DOHH2 (cell line): ENCODE results near the gene MZB1.

Source experiments
- H3F3A ChIP-seq: fragments of 200-600 bp; sonication (generic), shearing (Covaris generic); 2 replicates; pipeline ENCODE4 v1.6.0; 2016; ENCODE audit warnings: antibody characterized with exemption, mild to moderate bottlenecking; ENCODE audit not compliant: control insufficient read depth, insufficient read depth
- H3K27ac ChIP-seq: fragments of 200-600 bp; sonication (generic); 2 replicates; pipeline ENCODE4 v1.5.1; 2014; ENCODE audit warnings: low read depth, mild to moderate bottlenecking, low read length, moderate library complexity
- H3K27me3 ChIP-seq: fragments of 200-600 bp; sonication (generic); 2 replicates; pipeline ENCODE4 v1.6.1; 2014; ENCODE audit warnings: mild to moderate bottlenecking, low read length, mixed read lengths; ENCODE audit not compliant: control insufficient read depth
- H3K36me3 ChIP-seq: fragments of 200-600 bp; sonication (generic); 2 replicates; pipeline ENCODE4 v1.6.1; 2014; ENCODE audit warnings: mild to moderate bottlenecking, low read length, moderate library complexity, mixed read lengths; ENCODE audit not compliant: control insufficient read depth
- H3K4me1 ChIP-seq: fragments of 200-600 bp; sonication (generic); 2 replicates; pipeline ENCODE4 v1.6.1; 2014; ENCODE audit warnings: mild to moderate bottlenecking, low read length, mixed read lengths; ENCODE audit not compliant: control insufficient read depth
- H3K4me2 ChIP-seq: fragments of 200-600 bp; sonication (generic); 2 replicates; pipeline ENCODE4 v1.6.0; 2014; ENCODE audit warnings: mild to moderate bottlenecking, low read length, moderate library complexity
- H3K4me3 ChIP-seq: fragments of 200-600 bp; sonication (generic); 2 replicates; pipeline ENCODE4 v1.5.1; 2014; ENCODE audit warnings: mild to moderate bottlenecking, low read length, mixed read lengths
- H3K79me2 ChIP-seq: fragments of 200-600 bp; sonication (generic); 2 replicates; pipeline ENCODE4 v1.6.1; 2014; ENCODE audit warnings: mild to moderate bottlenecking, low read length, mixed read lengths; ENCODE audit not compliant: control insufficient read depth
- H3K9me2 ChIP-seq: fragments of 200-600 bp; sonication (generic); replicated peaks from 2 replicates; pipeline ENCODE4 v1.6.1; 2014; ENCODE audit warnings: mild to moderate bottlenecking, low read length, mixed read lengths; ENCODE audit not compliant: control insufficient read depth
- H3K9me3 ChIP-seq: fragments of 200-600 bp; sonication (generic); 2 replicates; pipeline ENCODE4 v1.6.1; 2014; ENCODE audit warnings: antibody characterized with exemption, low read length, mixed read lengths; ENCODE audit not compliant: control insufficient read depth, insufficient read depth
- H4K20me1 ChIP-seq: fragments of 200-600 bp; sonication (generic); 2 replicates; pipeline ENCODE4 v1.6.0; 2014; ENCODE audit warnings: low read depth, mild to moderate bottlenecking, antibody characterized with exemption, low read length, moderate library complexity; ENCODE audit not compliant: control insufficient read depth, insufficient read depth
- CTCF ChIP-seq: fragments of 200-600 bp; sonication (generic); IDR thresholded peaks from one replicate; pipeline ENCODE4 v1.5.1; 2014; ENCODE audit warnings: antibody characterized with exemption, mild to moderate bottlenecking, low read depth, low read length; ENCODE audit not compliant: poor library complexity, severe bottlenecking
- EZH2phosphoT487 ChIP-seq: fragments of 200-600 bp; sonication (generic); IDR thresholded peaks from 2 replicates; pipeline ENCODE4 v1.6.1; 2017; ENCODE audit warnings: borderline replicate concordance, mild to moderate bottlenecking, antibody characterized with exemption, low read length, moderate library complexity, mixed read lengths

Gene MZB1

DNA sequence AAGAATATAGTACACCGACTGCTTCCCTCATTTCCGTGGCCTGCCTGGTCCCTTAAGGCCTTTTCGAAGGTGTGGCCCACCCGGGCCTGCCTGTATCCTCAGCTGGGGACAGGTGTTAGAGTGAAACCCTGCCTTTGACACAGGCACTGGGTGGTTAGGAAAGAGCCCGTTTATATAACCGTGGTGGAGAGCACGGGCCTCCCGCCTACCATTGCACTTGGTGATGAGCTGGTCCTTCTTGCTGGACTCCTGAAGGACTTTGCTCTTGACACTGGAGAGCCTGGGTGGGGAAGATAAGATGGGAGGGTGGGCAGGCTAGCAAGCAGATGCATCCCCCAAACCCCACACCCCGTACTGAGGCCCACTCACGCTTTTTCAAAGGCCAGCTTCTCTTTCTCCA is 11.8 kb upstream of the MZB1 start:
- Histone ChIP-seq H3F3A (peaks cover 10% of the 10 kb centered on the region), H3K4me1 (peaks cover 32% of the 10 kb centered on the region), H3K79me2 (no peaks in the 10 kb centered on the region), H3K9me3 (no peaks in the 10 kb centered on the region), H3K4me2 (no peak overlapping the region), H3K9me2 (no peaks in the 10 kb centered on the region), H3K4me3 (no peak overlapping the region), H3K27me3 (no peaks in the 10 kb centered on the region), H3K36me3 (peaks cover 5% of the 10 kb centered on the region), H4K20me1 (no peaks in the 10 kb centered on the region), H3K27ac (no peak overlapping the region)
- no peak for TF ChIP-seq EZH2phosphoT487
- TF ChIP-seq CTCF, result no peak

GRCh38 chr5:139399501-139400121 is 9.9 kb upstream of the MZB1 start:
- TF ChIP-seq CTCF (no peak), EZH2phosphoT487 (no peak)
- Histone ChIP-seq H3K27me3 (no peaks in the 10 kb centered on the region), H3K36me3 (peaks cover 24% of the 10 kb centered on the region), H4K20me1 (no peaks in the 10 kb centered on the region), H3K4me1 (peaks cover 45% of the 10 kb centered on the region), H3K9me3 (no peaks in the 10 kb centered on the region), H3K4me2 (no peak overlapping the region), H3K4me3 (no peak overlapping the region), H3K27ac (no peak overlapping the region), H3K79me2 (peaks cover 17% of the 10 kb centered on the region), H3F3A (peaks cover 10% of the 10 kb centered on the region), H3K9me2 (no peaks in the 10 kb centered on the region)

DNA sequence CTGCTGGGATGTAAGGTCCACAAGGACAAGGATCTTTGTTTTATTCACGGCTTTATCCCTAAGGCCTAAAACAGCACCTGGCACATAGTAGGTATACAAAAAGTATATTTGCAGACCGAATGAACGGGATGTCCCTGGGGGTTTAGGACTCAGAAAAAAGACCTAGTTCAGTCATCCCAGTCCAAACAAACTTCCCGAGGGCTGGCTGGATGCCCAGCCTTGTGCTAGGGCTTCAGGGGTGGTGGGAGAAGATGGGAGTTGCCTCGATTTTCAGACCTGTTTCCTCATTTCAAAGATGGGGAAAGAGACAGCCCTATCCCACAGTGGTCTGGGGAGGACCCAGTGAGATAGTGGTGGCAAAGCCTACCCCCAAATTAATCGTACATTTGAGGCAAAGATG is 8.2 kb upstream of the MZB1 start:
- no peaks in the 10 kb centered on the region for H3K9me2 ChIP-seq
- TF ChIP-seq EZH2phosphoT487 (no peak), CTCF (no peak)

More for the DNA sequence above, 8.2 kb upstream of the MZB1 start:
- Histone ChIP-seq H3K36me3 (peaks cover 36% of the 10 kb centered on the region), H3K27ac (no peak overlapping the region), H3K4me2 (no peak overlapping the region), H4K20me1 (no peaks in the 10 kb centered on the region), H3K4me1 (peaks cover 43% of the 10 kb centered on the region), H3K9me3 (no peaks in the 10 kb centered on the region), H3F3A (peaks cover 5% of the 10 kb centered on the region), H3K27me3 (no peaks in the 10 kb centered on the region), H3K79me2 (peaks cover 34% of the 10 kb centered on the region), H3K4me3 (no peak overlapping the region)
